IPS DF 6.9 (cell line): ENCODE data around the gene ETV6.

Experiments used
- DNase-seq: peaks from one replicate; pipeline ENCODE4 v3.0.0-alpha.2; 2013; ENCODE audit warnings: low read depth, low spot score
- H3K27ac ChIP-seq: one replicate; pipeline ENCODE4 v1.5.1; 2013; ENCODE audit warnings: low read length, control low read depth
- H3K27me3 ChIP-seq: 2 replicates; pipeline ENCODE4 v1.6.1; 2013; ENCODE audit warnings: mild to moderate bottlenecking, low read length; ENCODE audit not compliant: control insufficient read depth, insufficient read depth
- H3K36me3 ChIP-seq: 2 replicates; pipeline ENCODE4 v1.6.1; 2013; ENCODE audit warnings: low read length; ENCODE audit not compliant: control insufficient read depth, insufficient read depth
- H3K4me1 ChIP-seq: 2 replicates; pipeline ENCODE4 v1.6.1; 2013; ENCODE audit warnings: low read length; ENCODE audit not compliant: control insufficient read depth, insufficient read depth
- H3K4me3 ChIP-seq: 2 replicates; pipeline ENCODE4 v1.5.1; 2013; ENCODE audit warnings: mild to moderate bottlenecking, low read length
- H3K9me3 ChIP-seq: 2 replicates; pipeline ENCODE4 v1.6.1; 2013; ENCODE audit warnings: low read length, inconsistent platforms; ENCODE audit not compliant: control insufficient read depth, insufficient read depth
- WGBS: extraction: QIAGEN DNeasy Blood & Tissue Kit; methylation state at CpG from one replicate; pipeline ENCODE4 v1.1.7; 2013; ENCODE audit warnings: mixed read lengths, missing lambda C conversion rate; ENCODE audit not compliant: insufficient read length, insufficient coverage; 5-methylcytosine and 5-hydroxymethylcytosine counted together

ETV6 gene

DNA sequence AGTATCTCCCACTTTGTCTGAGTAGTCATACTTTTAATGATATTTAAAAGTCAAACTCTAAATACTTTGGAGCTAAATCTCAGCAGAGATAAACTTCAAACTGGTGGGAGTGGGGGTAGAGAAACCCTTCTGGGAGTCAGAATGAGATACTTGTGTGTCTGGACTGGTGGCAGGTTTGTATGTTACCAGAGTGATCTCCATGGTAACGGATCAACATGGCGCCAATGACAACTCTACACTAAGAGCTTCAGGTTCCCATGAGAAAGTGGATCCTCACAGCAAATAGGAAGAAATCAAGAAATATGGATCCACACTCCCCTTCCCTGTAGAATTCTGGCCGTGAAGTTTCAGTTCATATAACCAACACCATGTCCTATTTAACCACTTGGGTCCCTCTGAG is 121.9 kb downstream of the ETV6 start:
- WGBS = no CpG with 5 or more reads among the region's 3 CpGs
- H3K27ac ChIP-seq = no peak overlapping the region
- no peaks in the 10 kb centered on the region for H3K4me1 ChIP-seq
- DNase-seq = no peak
- H3K9me3 ChIP-seq = no peaks in the 10 kb centered on the region
- H3K4me3 ChIP-seq = no peak overlapping the region
- H3K27me3 ChIP-seq = no peaks in the 10 kb centered on the region
- H3K36me3 ChIP-seq = no peaks in the 10 kb centered on the region

DNA sequence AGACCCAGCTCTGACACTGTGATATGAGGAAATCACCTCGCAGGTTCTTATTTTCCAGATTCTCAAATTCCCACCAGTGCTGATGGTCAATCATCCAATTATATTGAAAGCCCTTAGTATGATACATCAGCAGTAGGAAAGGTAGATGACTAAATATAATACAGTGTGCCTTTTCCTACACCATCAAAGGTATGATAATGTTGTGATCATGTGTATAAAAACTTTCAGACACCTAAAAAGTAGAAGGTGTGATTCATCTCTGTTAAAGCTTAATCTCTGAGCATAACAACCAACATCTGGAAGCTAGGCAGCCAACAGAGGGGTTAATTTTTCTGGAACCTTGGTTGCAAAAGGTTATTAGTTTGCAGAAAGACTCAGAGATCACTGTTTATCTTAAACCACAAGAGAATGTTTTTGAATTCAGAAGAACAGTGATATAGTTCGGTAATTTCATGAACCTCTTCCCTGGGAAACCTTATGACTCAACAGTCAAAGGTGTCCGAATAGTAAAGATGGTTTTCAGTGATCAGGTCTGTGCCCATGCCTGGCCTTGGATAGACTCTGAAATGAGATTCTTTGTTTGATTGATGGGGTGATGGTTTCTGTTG is 122.5 kb downstream of the ETV6 start:
- DNase-seq = no peak
- H3K4me3 ChIP-seq = no peak overlapping the region
- H3K4me1 ChIP-seq = no peaks in the 10 kb centered on the region
- no peaks in the 10 kb centered on the region for H3K9me3 ChIP-seq
- no CpG with 5 or more reads among the region's 3 CpGs for WGBS
- no peaks in the 10 kb centered on the region for H3K27me3 ChIP-seq
- no peaks in the 10 kb centered on the region for H3K36me3 ChIP-seq
- no peak overlapping the region for H3K27ac ChIP-seq

GRCh38 chr12:11773889-11774677 is 124.6 kb downstream of the ETV6 start:
- H3K4me3 ChIP-seq = no peak overlapping the region
- no peaks in the 10 kb centered on the region for H3K4me1 ChIP-seq
- H3K27ac ChIP-seq = no peak overlapping the region
- H3K27me3 ChIP-seq = no peaks in the 10 kb centered on the region
- DNase-seq = no peak
- H3K36me3 ChIP-seq = no peaks in the 10 kb centered on the region
- no CpG with 5 or more reads among the region's 10 CpGs for WGBS
- H3K9me3 ChIP-seq = no peaks in the 10 kb centered on the region

DNA sequence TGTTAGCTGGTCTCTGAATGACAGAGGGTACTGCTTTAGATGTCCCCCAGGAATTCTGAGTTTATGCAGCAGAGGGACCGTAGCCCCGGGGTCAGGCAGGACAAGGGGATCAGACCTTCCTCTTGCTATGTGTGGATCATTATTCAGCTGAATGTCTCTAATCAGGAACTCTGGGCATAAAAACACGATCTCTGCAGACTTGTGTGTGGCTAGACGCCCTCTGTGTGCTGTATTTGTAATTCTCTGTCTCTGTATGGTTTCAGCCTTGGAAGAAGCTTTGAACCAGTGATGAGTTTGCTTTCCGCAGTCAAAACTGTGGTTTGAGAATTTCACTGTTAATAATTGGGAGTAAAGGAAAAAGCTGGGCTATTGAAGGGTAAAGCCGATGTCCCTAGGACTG is 125.3 kb downstream of the ETV6 start:
- no peaks in the 10 kb centered on the region for H3K27me3 ChIP-seq
- H3K36me3 ChIP-seq = no peaks in the 10 kb centered on the region
- no peak for DNase-seq
- no CpG with 5 or more reads among the region's 6 CpGs for WGBS
- no peak overlapping the region for H3K4me3 ChIP-seq
- H3K27ac ChIP-seq = no peak overlapping the region
- H3K4me1 ChIP-seq = no peaks in the 10 kb centered on the region
- H3K9me3 ChIP-seq = no peaks in the 10 kb centered on the region

DNA sequence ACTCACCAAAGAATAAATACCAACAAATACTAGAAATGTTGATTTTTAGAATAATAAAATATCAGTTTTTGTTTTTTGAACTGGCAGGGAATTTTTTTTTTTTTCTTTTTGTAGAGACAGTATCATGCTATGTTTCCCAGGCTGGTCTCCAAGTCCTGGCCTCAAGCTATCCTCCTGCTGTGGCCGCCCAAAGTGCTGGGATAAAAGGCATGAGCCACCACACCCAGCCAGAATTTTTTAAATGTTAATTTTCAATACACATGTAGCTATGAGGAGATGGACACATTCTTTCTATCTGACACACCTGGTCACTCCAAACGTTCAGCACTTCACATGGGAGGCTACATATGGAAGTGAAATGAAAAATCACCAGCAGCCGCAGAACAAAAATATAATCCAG is 126.8 kb downstream of the ETV6 start:
- no peaks in the 10 kb centered on the region for H3K9me3 ChIP-seq
- H3K36me3 ChIP-seq = no peaks in the 10 kb centered on the region
- no CpG with 5 or more reads among the region's 3 CpGs for WGBS
- no peak overlapping the region for H3K4me3 ChIP-seq
- no peaks in the 10 kb centered on the region for H3K4me1 ChIP-seq
- no peak overlapping the region for H3K27ac ChIP-seq
- no peaks in the 10 kb centered on the region for H3K27me3 ChIP-seq
- no peak for DNase-seq

DNA sequence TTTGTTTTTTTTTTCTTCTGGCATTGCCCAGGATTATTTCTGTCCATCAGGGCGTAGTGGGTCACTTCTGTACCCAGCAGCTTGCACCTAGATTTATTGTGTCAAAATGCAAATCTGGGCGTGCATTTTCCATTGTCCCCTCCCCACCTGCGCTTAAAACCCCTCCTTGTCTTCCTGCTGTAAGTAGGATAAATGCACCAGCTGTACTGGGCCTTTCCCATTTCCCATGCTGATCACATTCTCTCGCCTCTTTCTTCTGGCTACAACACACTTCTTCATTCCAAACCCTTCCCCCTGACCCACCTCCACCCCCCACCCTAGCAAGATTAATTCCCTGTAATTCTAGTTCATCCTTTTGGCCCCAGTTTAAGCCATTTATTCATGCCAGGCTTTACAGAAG is 128.0 kb downstream of the ETV6 start:
- Histone ChIP-seq H3K4me1 (no peaks in the 10 kb centered on the region), H3K9me3 (no peaks in the 10 kb centered on the region), H3K36me3 (no peaks in the 10 kb centered on the region), H3K4me3 (no peak overlapping the region), H3K27ac (no peak overlapping the region), H3K27me3 (no peaks in the 10 kb centered on the region)
- WGBS = no CpG with 5 or more reads among the region's 4 CpGs
- no peak for DNase-seq

- Histone ChIP-seq H3K4me1 (no peaks in the 10 kb centered on the region; the same call in 1 of the 2 replicates), H3K27me3 (no peaks in the 10 kb centered on the region), H3K36me3 (no peaks in the 10 kb centered on the region), H3K9me3 (no peaks in the 10 kb centered on the region), H3K27ac (no peak overlapping the region), H3K4me3 (no peak overlapping the region)
- DNase-seq = no peak
- WGBS = no CpG with 5 or more reads among the region's 12 CpGs
These were observed 128.5 kb downstream of the ETV6 start for GRCh38 chr12:11777962-11778361.

DNA sequence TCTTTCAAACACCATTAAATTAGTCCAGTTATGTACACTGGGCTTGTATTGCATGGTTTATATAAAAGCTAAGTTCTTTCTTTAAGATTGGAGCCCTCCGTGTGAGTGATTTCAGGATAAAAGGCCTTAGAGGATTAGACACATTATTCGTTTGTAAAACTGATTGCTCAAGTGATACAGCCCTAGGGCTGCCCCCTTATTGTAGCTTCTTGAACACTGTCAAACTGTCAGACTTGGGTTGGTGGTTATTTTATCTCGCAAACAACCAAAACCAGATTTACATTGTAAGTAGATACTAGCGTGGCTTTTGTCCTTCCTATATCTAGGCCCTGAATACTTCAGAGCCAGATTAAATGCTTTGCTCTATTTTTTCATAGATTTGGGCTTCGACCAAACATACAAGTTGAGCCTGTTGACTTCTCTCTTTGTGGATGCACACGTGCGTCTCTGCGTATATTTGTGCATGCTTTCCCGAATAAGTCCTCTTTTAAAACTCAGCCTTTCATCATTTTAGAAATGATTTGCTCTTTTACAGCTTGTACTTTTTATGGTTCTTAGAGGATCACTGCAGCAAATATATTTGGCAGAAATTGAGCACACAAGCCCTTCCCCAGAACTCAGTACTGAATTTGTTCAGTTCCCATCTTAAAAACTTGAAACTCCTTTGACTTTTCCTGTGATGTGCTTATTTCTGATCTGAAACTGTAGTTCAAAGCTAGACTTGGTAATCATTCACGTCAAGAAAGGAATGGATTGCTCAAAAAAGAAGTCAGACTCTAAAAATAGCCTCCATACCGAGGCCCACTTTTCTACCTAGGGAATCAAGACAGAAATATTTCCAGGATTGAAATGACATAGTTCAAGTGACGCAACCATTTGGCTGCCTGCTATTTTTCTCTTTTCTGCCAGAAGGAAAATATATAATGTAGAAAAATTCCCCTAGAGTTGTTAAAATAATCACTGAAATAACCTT is 129.5 kb downstream of the ETV6 start:
- WGBS = no CpG with 5 or more reads among the region's 12 CpGs
- Histone ChIP-seq H3K27me3 (no peaks in the 10 kb centered on the region), H3K27ac (no peak overlapping the region), H3K9me3 (no peaks in the 10 kb centered on the region), H3K4me3 (no peak overlapping the region), H3K36me3 (no peaks in the 10 kb centered on the region), H3K4me1 (no peaks in the 10 kb centered on the region; the same call in 1 of the 2 replicates)
- no peak for DNase-seq

DNA sequence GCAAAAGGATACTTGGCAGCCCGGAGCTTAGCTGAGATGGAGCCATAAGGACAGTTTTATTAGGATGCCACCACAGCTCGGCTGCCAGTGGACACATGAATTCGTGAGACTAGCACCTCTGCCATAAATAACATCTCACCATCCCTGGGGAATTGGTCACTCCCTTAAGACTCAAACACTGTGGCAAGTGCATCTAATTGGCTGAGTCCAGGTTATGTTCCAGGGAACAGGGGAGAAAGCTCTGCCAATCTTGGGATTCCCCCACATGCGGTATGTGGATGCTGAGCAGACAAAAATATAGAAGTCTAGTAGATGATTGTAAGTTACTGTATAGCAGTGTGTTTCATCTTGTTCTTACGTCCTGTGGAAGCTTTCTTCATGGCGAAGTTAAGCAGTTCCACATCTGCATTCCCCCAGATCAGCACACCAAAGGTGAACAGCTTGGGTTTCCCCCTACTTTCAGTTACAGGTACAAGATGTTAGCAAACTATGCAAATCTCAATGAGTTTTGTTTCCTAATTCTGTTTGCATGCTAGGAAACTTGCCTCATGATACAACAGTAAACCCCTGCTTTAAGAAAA is 131.1 kb downstream of the ETV6 start:
- no peaks in the 10 kb centered on the region for H3K36me3 ChIP-seq
- no peaks in the 10 kb centered on the region; the same call in 1 of the 2 replicates for H3K4me1 ChIP-seq
- no peak overlapping the region for H3K27ac ChIP-seq
- no peaks in the 10 kb centered on the region for H3K27me3 ChIP-seq
- H3K4me3 ChIP-seq = no peak overlapping the region
- DNase-seq = no peak
- no CpG with 5 or more reads among the region's 6 CpGs for WGBS
- H3K9me3 ChIP-seq = no peaks in the 10 kb centered on the region

GRCh38 chr12:11782914-11783420 is 133.5 kb downstream of the ETV6 start:
- DNase-seq = no peak
- H3K9me3 ChIP-seq = no peaks in the 10 kb centered on the region
- no peaks in the 10 kb centered on the region for H3K27me3 ChIP-seq
- no peaks in the 10 kb centered on the region; the same call in 1 of the 2 replicates for H3K4me1 ChIP-seq
- no peak overlapping the region for H3K4me3 ChIP-seq
- WGBS = no CpG with 5 or more reads among the region's 3 CpGs
- no peaks in the 10 kb centered on the region for H3K36me3 ChIP-seq
- no peak overlapping the region for H3K27ac ChIP-seq
